Measurements from ENCODE around the gene INTU.

GRCh38 chr4:127634181-127634580 is 1.4 kb downstream of the INTU start:
- TF ChIP-seq CTCF (conservative IDR thresholded peaks at IDR 0.05) (no peak), ZFX (IDR thresholded peaks at IDR 0.05) (no peak)

Measured in C4-2B (cell line).